Neutrophil (primary cell): ENCODE results near the gene ASIC4.

Experiments used
- H3K27ac ChIP-seq: fragments of 200-600 bp; sonication (generic); 2 replicates; pipeline ENCODE4 v1.5.1; 2016; ENCODE audit warnings: mild to moderate bottlenecking, moderate library complexity
- H3K27me3 ChIP-seq: fragments of 200-600 bp; sonication (generic); 2 replicates; pipeline ENCODE4 v1.6.0; 2016; ENCODE audit warnings: mild to moderate bottlenecking
- H3K36me3 ChIP-seq: fragments of 200-600 bp; sonication (generic); 2 replicates; pipeline ENCODE4 v1.5.1; 2017
- H3K4me1 ChIP-seq, 2 experiments: fragments of 200-600 bp in 1 of 2; sonication (generic) in 1 of 2; 1 replicate in 1 of 2; 2 replicates in 1 of 2; pipeline versions ENCODE4 v1.5.1 to v1.6.1; 2013 to 2016; ENCODE audit warnings: low read depth in 1 of 2, low read length in 1 of 2, mild to moderate bottlenecking in 1 of 2, moderate library complexity in 1 of 2; ENCODE audit not compliant: control insufficient read depth in 1 of 2, insufficient read depth in 1 of 2
- H3K4me3 ChIP-seq, 2 experiments: fragments of 200-600 bp in 1 of 2; sonication (generic) in 1 of 2; 1 replicate in 1 of 2; 2 replicates in 1 of 2; pipeline ENCODE4 v1.5.1; 2013 to 2016; ENCODE audit warnings: low read depth in 1 of 2, low read length in 1 of 2, mild to moderate bottlenecking in 1 of 2, moderate library complexity in 1 of 2
- H3K9me3 ChIP-seq: fragments of 200-600 bp; sonication (generic); 2 replicates; pipeline ENCODE4 v1.5.1; 2016
- TF ChIP-seq, protein P1 (sequence below): fragments of 200-600 bp; sonication (generic); IDR thresholded peaks from 2 replicates; pipeline ENCODE4 v1.5.1; 2016; ENCODE audit warnings: antibody characterized with exemption

ASIC4 gene

DNA sequence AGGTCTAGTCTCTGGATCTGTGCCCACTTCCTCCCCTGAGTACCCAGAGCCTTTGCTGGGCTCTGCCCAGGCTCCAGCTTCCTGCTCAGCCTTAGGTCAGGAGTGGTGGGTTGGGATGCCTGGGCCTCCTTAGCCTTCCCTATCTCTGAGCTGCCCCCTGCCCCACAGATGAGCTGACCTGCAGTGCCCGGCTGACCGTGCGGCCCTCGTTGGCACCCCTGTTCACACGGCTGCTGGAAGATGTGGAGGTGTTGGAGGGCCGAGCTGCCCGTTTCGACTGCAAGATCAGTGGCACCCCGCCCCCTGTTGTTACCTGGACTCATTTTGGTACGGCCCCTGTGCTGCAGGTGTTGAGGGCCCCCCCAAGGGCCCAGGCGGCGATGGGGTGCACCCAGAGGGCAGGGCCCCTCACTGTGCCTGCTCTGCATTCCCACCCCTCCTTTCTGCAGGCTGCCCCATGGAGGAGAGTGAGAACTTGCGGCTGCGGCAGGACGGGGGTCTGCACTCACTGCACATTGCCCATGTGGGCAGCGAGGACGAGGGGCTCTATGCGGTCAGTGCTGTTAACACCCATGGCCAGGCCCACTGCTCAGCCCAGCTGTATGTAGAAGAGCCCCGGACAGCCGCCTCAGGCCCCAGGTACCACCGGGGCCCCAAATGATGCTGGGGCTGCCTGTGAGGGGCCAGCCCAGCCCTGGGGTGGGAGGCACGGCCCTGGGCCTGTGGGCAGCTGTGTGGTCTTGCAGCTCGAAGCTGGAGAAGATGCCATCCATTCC, 45.7 kb upstream of the ASIC4 start:
- Histone ChIP-seq H3K36me3 (no peaks in the 10 kb centered on the region), H3K9me3 (no peaks in the 10 kb centered on the region), H3K4me3 (no peak overlapping the region), H3K27me3 (peaks cover 3% of the 10 kb centered on the region), H3K4me1 (no peaks in the 10 kb centered on the region), H3K27ac (no peak overlapping the region)
- TF ChIP-seq, protein P1, sequence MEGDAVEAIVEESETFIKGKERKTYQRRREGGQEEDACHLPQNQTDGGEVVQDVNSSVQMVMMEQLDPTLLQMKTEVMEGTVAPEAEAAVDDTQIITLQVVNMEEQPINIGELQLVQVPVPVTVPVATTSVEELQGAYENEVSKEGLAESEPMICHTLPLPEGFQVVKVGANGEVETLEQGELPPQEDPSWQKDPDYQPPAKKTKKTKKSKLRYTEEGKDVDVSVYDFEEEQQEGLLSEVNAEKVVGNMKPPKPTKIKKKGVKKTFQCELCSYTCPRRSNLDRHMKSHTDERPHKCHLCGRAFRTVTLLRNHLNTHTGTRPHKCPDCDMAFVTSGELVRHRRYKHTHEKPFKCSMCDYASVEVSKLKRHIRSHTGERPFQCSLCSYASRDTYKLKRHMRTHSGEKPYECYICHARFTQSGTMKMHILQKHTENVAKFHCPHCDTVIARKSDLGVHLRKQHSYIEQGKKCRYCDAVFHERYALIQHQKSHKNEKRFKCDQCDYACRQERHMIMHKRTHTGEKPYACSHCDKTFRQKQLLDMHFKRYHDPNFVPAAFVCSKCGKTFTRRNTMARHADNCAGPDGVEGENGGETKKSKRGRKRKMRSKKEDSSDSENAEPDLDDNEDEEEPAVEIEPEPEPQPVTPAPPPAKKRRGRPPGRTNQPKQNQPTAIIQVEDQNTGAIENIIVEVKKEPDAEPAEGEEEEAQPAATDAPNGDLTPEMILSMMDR: no peak

GRCh38 chr2:219469186-219469724, 45.0 kb upstream of the ASIC4 start:
- no peaks in the 10 kb centered on the region for H3K36me3 ChIP-seq
- no peak overlapping the region for H3K4me3 ChIP-seq
- H3K4me1 ChIP-seq: no peaks in the 10 kb centered on the region
- H3K27me3 ChIP-seq: peaks cover 3% of the 10 kb centered on the region
- TF ChIP-seq, protein P1: no peak
- H3K27ac ChIP-seq: no peak overlapping the region
- no peaks in the 10 kb centered on the region for H3K9me3 ChIP-seq

DNA sequence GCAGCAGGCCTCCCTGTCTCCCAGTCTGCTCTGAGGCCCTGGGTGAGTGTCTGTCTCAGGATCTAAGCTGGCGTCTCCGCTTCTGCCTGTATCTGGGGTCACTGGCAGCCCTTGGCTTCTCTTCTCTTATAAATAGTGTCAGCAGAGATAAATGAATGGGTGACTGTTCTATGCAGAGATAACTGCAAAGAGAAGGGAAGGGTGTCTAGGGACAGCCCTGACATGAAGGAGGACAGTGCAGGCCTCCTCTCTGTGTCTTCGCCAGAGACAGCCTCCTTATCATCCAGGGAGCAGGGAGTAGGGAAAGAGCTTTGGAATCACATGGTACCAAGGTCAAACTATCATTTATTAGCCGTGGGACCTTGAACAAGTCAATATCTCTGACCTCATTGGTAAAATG, 43.9 kb upstream of the ASIC4 start:
- Histone ChIP-seq H3K9me3 (no peaks in the 10 kb centered on the region), H3K27ac (no peak overlapping the region), H3K4me1 (no peaks in the 10 kb centered on the region), H3K27me3 (peaks cover 8% of the 10 kb centered on the region), H3K36me3 (no peaks in the 10 kb centered on the region), H3K4me3 (no peak overlapping the region)
- TF ChIP-seq, protein P1: no peak

DNA sequence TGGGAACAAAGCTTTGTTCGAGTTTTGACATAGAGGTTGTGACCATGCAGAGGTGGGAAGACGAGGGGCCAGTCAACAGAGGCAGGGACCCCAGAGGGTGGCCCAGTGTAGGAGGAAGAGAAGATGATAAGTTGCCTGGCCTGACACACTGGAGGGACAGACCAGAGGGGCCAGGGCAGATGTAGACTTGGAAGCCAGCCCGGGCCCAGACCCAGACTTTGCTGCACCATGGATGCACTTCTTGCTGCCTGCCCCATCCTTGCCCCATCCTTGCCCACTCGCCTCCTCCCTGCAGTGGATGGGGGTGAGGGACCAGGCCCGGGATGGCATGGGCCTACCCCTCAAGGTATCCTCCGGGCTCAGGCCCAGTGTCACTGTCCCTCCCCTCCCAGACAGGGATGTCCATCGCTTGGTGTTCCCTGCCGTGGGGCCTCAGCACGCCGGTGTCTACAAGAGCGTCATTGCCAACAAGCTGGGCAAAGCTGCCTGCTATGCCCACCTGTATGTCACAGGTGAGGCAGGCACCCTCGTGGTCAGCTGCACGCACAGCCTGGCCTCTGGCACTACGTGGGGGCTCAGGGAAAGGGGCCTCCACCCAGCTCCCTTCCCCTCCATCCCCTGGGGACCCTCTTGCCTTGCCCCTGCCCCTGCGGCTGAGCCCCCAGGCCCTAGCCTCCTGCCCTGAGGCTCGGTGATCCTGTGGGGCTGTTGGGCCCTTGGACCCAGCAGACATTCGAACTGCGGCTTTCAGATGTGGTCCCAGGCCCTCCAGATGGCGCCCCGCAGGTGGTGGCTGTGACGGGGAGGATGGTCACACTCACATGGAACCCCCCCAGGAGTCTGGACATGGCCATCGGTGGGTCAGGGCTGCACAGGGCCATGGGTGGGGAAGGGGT, 42.6 kb upstream of the ASIC4 start:
- H3K4me3 ChIP-seq: no peak overlapping the region
- H3K4me1 ChIP-seq: no peaks in the 10 kb centered on the region
- H3K27me3 ChIP-seq: peaks cover 21% of the 10 kb centered on the region
- no peak overlapping the region for H3K27ac ChIP-seq
- H3K36me3 ChIP-seq: no peaks in the 10 kb centered on the region
- TF ChIP-seq, protein P1: no peak
- no peaks in the 10 kb centered on the region for H3K9me3 ChIP-seq

DNA sequence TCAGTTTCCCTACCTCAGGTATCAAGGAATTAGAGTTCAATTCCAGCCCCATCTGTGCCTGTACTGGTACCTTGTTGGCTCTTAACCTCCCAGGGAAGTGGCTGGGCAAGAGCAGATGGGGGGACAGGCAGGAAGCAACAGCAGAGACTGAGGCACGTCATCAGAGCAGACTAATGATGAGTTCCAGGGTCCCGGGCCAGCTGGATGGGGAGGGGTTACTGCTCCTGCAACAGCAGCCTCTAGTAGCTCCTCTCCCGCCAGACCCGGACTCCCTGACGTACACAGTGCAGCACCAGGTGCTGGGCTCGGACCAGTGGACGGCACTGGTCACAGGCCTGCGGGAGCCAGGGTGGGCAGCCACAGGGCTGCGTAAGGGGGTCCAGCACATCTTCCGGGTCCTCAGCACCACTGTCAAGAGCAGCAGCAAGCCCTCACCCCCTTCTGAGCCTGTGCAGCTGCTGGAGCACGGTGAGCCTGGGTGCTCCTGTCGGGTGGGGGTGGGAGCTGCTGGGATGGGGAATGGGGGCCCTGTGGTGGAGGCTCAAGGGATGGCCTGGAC, 41.6 kb upstream of the ASIC4 start:
- Histone ChIP-seq H3K4me3 (no peak overlapping the region), H3K9me3 (no peaks in the 10 kb centered on the region), H3K36me3 (no peaks in the 10 kb centered on the region), H3K27ac (no peak overlapping the region), H3K4me1 (no peaks in the 10 kb centered on the region), H3K27me3 (peaks cover 31% of the 10 kb centered on the region)
- TF ChIP-seq, protein P1: no peak
